CD14-positive monocyte (primary cell): ENCODE measurements around the gene ATXN7L1. TPM values are rescaled to one million over a fixed set of nuclear protein-coding genes. Genes with fewer than 3 reads are reported as not detected.

ENCODE experiments used
- DNase-seq, 3 donors: peaks; one replicate each; pipeline ENCODE4 v3.0.0-alpha.2; 2011 to 2022
- H2AFZ ChIP-seq: 2 replicates; pipeline ENCODE4 v1.6.0; 2012; ENCODE audit warnings: mild to moderate bottlenecking, low read depth, low read length, inconsistent platforms; ENCODE audit not compliant: insufficient read depth, poor library complexity, severe bottlenecking
- H3K27ac ChIP-seq, 2 donors: 1 replicate in 1 of 2; 2 replicates in 1 of 2; pipeline ENCODE4 v1.5.1; 2012 to 2013; ENCODE audit warnings: low read length in 2 of 2, control low read depth in 1 of 2, inconsistent platforms in 1 of 2, low read depth in 1 of 2, mild to moderate bottlenecking in 1 of 2
- H3K27me3 ChIP-seq, 2 donors: one replicate each; pipeline versions ENCODE4 v1.6.0 to v1.6.1; 2011 to 2013; ENCODE audit warnings: low read length in 2 of 2; ENCODE audit not compliant: control insufficient read depth in 2 of 2, insufficient read depth in 2 of 2
- H3K36me3 ChIP-seq, 2 donors: replicated peaks in 1 of 2; 1 replicate in 1 of 2; 2 replicates in 1 of 2; pipeline versions ENCODE4 v1.5.1 to v1.6.1; 2012 to 2013; ENCODE audit warnings: low read length in 2 of 2, control low read depth in 1 of 2, inconsistent platforms in 1 of 2, mild to moderate bottlenecking in 1 of 2; ENCODE audit not compliant: insufficient read depth in 2 of 2, control insufficient read depth in 1 of 2
- H3K4me1 ChIP-seq, 2 donors: 1 replicate in 1 of 2; 2 replicates in 1 of 2; pipeline versions ENCODE4 v1.5.1 to v1.6.1; 2012 to 2013; ENCODE audit warnings: low read length in 2 of 2, control low read depth in 1 of 2, inconsistent platforms in 1 of 2, mild to moderate bottlenecking in 1 of 2, moderate library complexity in 1 of 2; ENCODE audit not compliant: insufficient read depth in 2 of 2, control insufficient read depth in 1 of 2
- H3K4me2 ChIP-seq: replicated peaks from 2 replicates; pipeline ENCODE3; 2012; ENCODE audit warnings: low read length, moderate library complexity, mild to moderate bottlenecking; ENCODE audit not compliant: poor library complexity, severe bottlenecking; ENCODE audit errors: extremely low read depth
- H3K4me3 ChIP-seq, 3 experiments: fragments of 200-600 bp in 1 of 3; sonication (generic) in 1 of 3; replicated peaks in 1 of 3; 1 replicate in 2 of 3; 2 replicates in 1 of 3; pipeline ENCODE4 v1.5.1; 2011 to 2013; ENCODE audit warnings: low read length in 3 of 3, mild to moderate bottlenecking in 3 of 3, control low read depth in 2 of 3, low read depth in 2 of 3, inconsistent platforms in 1 of 3, moderate library complexity in 1 of 3
- H3K79me2 ChIP-seq: 2 replicates; pipeline ENCODE4 v1.6.0; 2012; ENCODE audit warnings: mild to moderate bottlenecking, control low read depth, inconsistent platforms, low read length, moderate library complexity; ENCODE audit not compliant: insufficient read depth
- H3K9ac ChIP-seq: 2 replicates; pipeline ENCODE4 v1.6.0; 2017; ENCODE audit warnings: low read length, mild to moderate bottlenecking; ENCODE audit not compliant: insufficient read depth, poor library complexity, severe bottlenecking
- H3K9me3 ChIP-seq, 2 donors: replicated peaks in 1 of 2; 1 replicate in 1 of 2; 2 replicates in 1 of 2; pipeline versions ENCODE4 v1.5.1 to v1.6.1; 2012 to 2013; ENCODE audit warnings: low read length in 2 of 2, control low read depth in 1 of 2; ENCODE audit not compliant: control insufficient read depth in 1 of 2, insufficient read depth in 1 of 2
- H4K20me1 ChIP-seq: 2 replicates; pipeline ENCODE4 v1.6.0; 2012; ENCODE audit warnings: mild to moderate bottlenecking, low read length, control low read depth, moderate library complexity; ENCODE audit not compliant: insufficient read depth
- H3K27ac Mint-ChIP-seq, 7 donors: one replicate each; pipeline ENCODE4 v1.8.0; 2020; ENCODE audit warnings: mild to moderate bottlenecking in 7 of 7, mixed read lengths in 7 of 7, moderate library complexity in 6 of 7, inconsistent platforms in 2 of 7
- H3K27me3 Mint-ChIP-seq, 3 donors: one replicate each; pipeline ENCODE4 v1.8.0; 2021 to 2022; ENCODE audit warnings: low read depth in 3 of 3, mild to moderate bottlenecking in 3 of 3, mixed read lengths in 3 of 3, moderate library complexity in 3 of 3, inconsistent platforms in 1 of 3
- H3K36me3 Mint-ChIP-seq, 2 donors: one replicate each; pipeline ENCODE4 v1.8.0; 2020; ENCODE audit warnings: mixed read lengths in 2 of 2, inconsistent platforms in 1 of 2, mild to moderate bottlenecking in 1 of 2
- H3K4me1 Mint-ChIP-seq: one replicate; pipeline ENCODE4 v1.8.0; 2020; ENCODE audit warnings: mild to moderate bottlenecking, mixed read lengths
- H3K4me3 Mint-ChIP-seq, 2 donors: one replicate each; pipeline ENCODE4 v1.8.0; 2020; ENCODE audit warnings: mild to moderate bottlenecking in 2 of 2, mixed read lengths in 2 of 2, moderate library complexity in 1 of 2
- H3K9me3 Mint-ChIP-seq, 7 donors: one replicate each; pipeline ENCODE4 v1.8.0; 2020 to 2022; ENCODE audit warnings: mixed read lengths in 7 of 7, mild to moderate bottlenecking in 6 of 7, moderate library complexity in 6 of 7, inconsistent platforms in 2 of 7
- CTCF ChIP-seq: fragments of 200-600 bp; IDR thresholded peaks from one replicate; pipeline ENCODE4 v1.8.0; 2022; ENCODE audit warnings: antibody characterized with exemption, mild to moderate bottlenecking
- WGBS: methylation state at CpG from one replicate; pipeline ENCODE4 v1.1.5; 2013; ENCODE audit warnings: missing lambda C conversion rate; ENCODE audit not compliant: insufficient coverage; 5-methylcytosine and 5-hydroxymethylcytosine counted together
- intact Hi-C, 2 donors: fragments of 100-400 bp; cut with micrococcal nuclease; formaldehyde crosslinking; loops; one replicate each; pipeline versions ENCODE4 v1.15.0 to v1.15.1; 2023
- polyA plus RNA-seq, 3 donors: library from polyadenylated mRNA; depleted of rRNA in 1 of 3; unstranded in 2 of 3; stranded (reverse) in 1 of 3; fragments of 300-500 nt in 2 of 3; fragments of >200 nt in 1 of 3; fragmentation: Illumina TruSeq in 2 of 3; gene quantifications; 1 replicate in 2 of 3; 2 replicates in 1 of 3; pipeline ENCODE4 v1.2.3, GENCODE V29; 2012 to 2021

Gene ATXN7L1
- polyA plus RNA-seq, 3 donors = 4.5 to 12.2 (median 11.2) TPM

- Mint-ChIP-seq H3K27ac (no peak overlapping the region), H3K27me3 (peaks cover 2 to 6% (median 2%) of the 10 kb centered on the region in 3 donors), H3K4me1 (peaks cover 11% of the 10 kb centered on the region), H3K9me3 (peaks cover 8 to 26% (median 19%) of the 10 kb centered on the region in 7 donors), H3K36me3 (peaks cover 0 to 3% of the 10 kb centered on the region in 2 donors), H3K4me3 (no peak overlapping the region)
- no peak overlapping the region for H2AFZ ChIP-seq
- H3K9ac ChIP-seq = no peak overlapping the region
- no peak for TF ChIP-seq CTCF
- no peak overlapping the region for H3K4me3 ChIP-seq
- WGBS = no CpG with 5 or more reads among the region's 2 CpGs
- no peaks in the 10 kb centered on the region for H3K36me3 ChIP-seq
- H3K79me2 ChIP-seq = no peaks in the 10 kb centered on the region
- no peak for DNase-seq
- H3K9me3 ChIP-seq = peaks cover 11 to 23% of the 10 kb centered on the region in 2 donors
- H3K4me1 ChIP-seq = peaks cover 7% of the 10 kb centered on the region in 2 donors
- no peaks in the 10 kb centered on the region for H4K20me1 ChIP-seq
- no peak overlapping the region for H3K27ac ChIP-seq
- no peaks in the 10 kb centered on the region for H3K27me3 ChIP-seq
- intact Hi-C loops = no loop called here
- H3K4me2 ChIP-seq = no peak overlapping the region
Measured at GRCh38 chr7:105585850-105586500, 290.4 kb downstream of the ATXN7L1 start.

GRCh38 chr7:105584165-105584564 is 292.2 kb downstream of the ATXN7L1 start:
- no peaks in the 10 kb centered on the region for H4K20me1 ChIP-seq
- peaks cover 0 to 3% of the 10 kb centered on the region in 2 donors for H3K36me3 Mint-ChIP-seq
- H3K27ac Mint-ChIP-seq = no peak overlapping the region
- TF ChIP-seq CTCF = no peak
- H3K9me3 Mint-ChIP-seq = peaks cover 8 to 26% (median 19%) of the 10 kb centered on the region in 7 donors
- no peaks in the 10 kb centered on the region for H3K27me3 ChIP-seq
- DNase-seq = no peak
- no peak overlapping the region for H3K4me3 Mint-ChIP-seq
- H3K9ac ChIP-seq = no peak overlapping the region
- H3K9me3 ChIP-seq = peaks cover 11 to 23% of the 10 kb centered on the region in 2 donors
- H3K4me2 ChIP-seq = no peak overlapping the region
- WGBS = 91% methylated on average over 4 of the region's 5 CpGs
- no peak overlapping the region for H3K4me3 ChIP-seq
- H3K4me1 ChIP-seq = peaks cover 8% of the 10 kb centered on the region in 2 donors
- H3K4me1 Mint-ChIP-seq = peaks cover 8% of the 10 kb centered on the region
- peaks cover 3 to 10% (median 9%) of the 10 kb centered on the region in 3 donors for H3K27me3 Mint-ChIP-seq
- no peaks in the 10 kb centered on the region for H3K36me3 ChIP-seq
- intact Hi-C loops = no loop called here
- H2AFZ ChIP-seq = no peak overlapping the region
- no peaks in the 10 kb centered on the region for H3K79me2 ChIP-seq
- no peak overlapping the region for H3K27ac ChIP-seq
